BLaER1 (cell line): ENCODE measurements around the gene ZBED3.

Source experiments
- H3K27ac ChIP-seq: shearing (Covaris generic); formaldehyde crosslinking; 2 replicates; pipeline ENCODE4 v1.8.1; 2022
- H3K27me3 ChIP-seq: shearing (Covaris generic); formaldehyde crosslinking; 2 replicates; pipeline ENCODE4 v1.8.1; 2022
- H3K36me3 ChIP-seq: shearing (Covaris generic); formaldehyde crosslinking; 2 replicates; pipeline ENCODE4 v1.8.1; 2022
- H3K4me1 ChIP-seq: shearing (Covaris generic); formaldehyde crosslinking; 2 replicates; pipeline ENCODE4 v1.8.1; 2022
- H3K4me2 ChIP-seq: shearing (Covaris generic); formaldehyde crosslinking; 2 replicates; pipeline ENCODE4 v1.8.1; 2022
- H3K4me3 ChIP-seq: shearing (Covaris generic); formaldehyde crosslinking; 2 replicates; pipeline ENCODE4 v1.8.1; 2022
- H3K9ac ChIP-seq: shearing (Covaris generic); formaldehyde crosslinking; 2 replicates; pipeline ENCODE4 v1.8.1; 2022
- H3K9me3 ChIP-seq: shearing (Covaris generic); formaldehyde crosslinking; 2 replicates; pipeline ENCODE4 v1.8.1; 2022
- H4K20me1 ChIP-seq: shearing (Covaris generic); formaldehyde crosslinking; 2 replicates; pipeline ENCODE4 v1.8.1; 2022
- Cebpa-rat ChIP-seq: shearing (Covaris generic); IDR thresholded peaks from 2 replicates; pipeline ENCODE4 v1.8.1; 2022

ZBED3 gene

DNA sequence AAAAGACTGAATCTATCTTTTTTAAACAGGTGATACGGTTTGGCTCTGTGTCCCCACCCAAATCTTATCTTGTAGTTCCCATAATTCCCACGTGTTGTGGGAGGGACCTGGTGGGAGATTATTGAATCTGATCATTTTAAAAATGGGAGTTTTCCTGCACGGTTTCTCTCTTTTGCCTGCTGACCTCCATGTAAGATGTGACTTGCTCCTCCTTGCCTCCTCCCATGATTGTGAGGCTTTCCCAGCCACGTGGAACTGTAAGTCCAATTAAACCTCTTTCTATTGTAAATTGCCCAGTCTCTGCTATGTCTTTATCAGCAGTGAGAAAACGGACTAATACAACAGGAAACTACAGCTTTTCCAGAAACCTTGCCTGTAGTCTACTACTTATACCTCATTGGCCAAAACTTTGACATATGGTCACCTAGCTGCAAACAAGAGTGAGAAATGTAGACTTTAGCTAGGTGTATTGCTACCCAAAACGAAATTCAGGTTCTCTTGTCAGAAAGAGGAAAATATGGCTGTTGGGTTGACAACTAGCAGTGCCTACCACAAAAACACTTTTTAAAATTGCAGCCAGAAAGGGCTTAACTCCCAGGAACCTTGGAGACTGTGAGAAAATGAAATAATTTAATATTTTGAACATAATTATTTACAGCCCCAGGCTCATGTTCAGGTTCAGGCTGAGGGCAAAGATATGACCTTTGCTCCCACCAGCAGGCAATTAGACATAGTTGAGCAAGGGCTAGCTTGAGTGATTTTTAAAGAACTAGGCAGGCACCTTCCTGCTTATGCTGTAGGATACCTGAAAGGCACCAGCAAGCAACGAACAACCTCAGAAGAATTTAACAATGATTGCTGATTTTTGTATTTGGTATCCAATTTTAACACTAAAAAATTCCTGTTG lies 64.3 kb downstream of the ZBED3 start:
- H3K9me3 ChIP-seq: peaks cover 5% of the 10 kb centered on the region; the same call in 1 of the 2 replicates
- no peaks in the 10 kb centered on the region for H4K20me1 ChIP-seq
- no peak overlapping the region for H3K9ac ChIP-seq
- H3K27me3 ChIP-seq: no peaks in the 10 kb centered on the region
- no peak overlapping the region for H3K4me3 ChIP-seq
- no peak overlapping the region for H3K27ac ChIP-seq
- H3K4me2 ChIP-seq: no peak overlapping the region
- no peak for TF ChIP-seq Cebpa-rat
- H3K36me3 ChIP-seq: no peaks in the 10 kb centered on the region
- no peaks in the 10 kb centered on the region for H3K4me1 ChIP-seq
